ENCODE data around the gene CRIP3.
"Not testable (repeated sequence)": the region's sequence is repeated elsewhere in the genome, so short reads cannot be mapped to it uniquely, and the experiment has no call there.

DNA sequence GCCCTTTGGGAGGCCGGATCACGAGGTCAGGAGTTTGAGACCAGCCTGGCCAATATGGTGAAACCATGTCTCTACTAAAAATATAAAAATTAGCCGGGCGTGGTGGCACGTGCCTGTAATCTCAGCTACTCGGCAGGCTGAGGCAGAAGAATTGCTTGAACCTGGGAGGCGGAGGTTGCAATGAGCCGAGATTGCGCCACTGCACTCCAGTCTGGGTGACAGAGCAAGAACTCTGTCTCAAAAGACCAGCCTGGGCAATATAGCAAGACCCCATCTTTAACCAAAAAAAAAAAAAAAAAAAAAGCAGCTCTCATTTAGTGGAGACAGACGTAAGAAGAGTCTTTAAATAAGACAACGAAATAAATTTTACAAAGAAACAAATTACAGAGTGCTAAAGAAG, 37.6 kb upstream of the CRIP3 start:
- TF ChIP-seq, protein P1, sequence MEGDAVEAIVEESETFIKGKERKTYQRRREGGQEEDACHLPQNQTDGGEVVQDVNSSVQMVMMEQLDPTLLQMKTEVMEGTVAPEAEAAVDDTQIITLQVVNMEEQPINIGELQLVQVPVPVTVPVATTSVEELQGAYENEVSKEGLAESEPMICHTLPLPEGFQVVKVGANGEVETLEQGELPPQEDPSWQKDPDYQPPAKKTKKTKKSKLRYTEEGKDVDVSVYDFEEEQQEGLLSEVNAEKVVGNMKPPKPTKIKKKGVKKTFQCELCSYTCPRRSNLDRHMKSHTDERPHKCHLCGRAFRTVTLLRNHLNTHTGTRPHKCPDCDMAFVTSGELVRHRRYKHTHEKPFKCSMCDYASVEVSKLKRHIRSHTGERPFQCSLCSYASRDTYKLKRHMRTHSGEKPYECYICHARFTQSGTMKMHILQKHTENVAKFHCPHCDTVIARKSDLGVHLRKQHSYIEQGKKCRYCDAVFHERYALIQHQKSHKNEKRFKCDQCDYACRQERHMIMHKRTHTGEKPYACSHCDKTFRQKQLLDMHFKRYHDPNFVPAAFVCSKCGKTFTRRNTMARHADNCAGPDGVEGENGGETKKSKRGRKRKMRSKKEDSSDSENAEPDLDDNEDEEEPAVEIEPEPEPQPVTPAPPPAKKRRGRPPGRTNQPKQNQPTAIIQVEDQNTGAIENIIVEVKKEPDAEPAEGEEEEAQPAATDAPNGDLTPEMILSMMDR (IDR thresholded peaks at IDR 0.05): not testable (repeated sequence)
- TF ChIP-seq POLR2A (IDR thresholded peaks at IDR 0.05): not testable (repeated sequence)
